IMR-90 (cell line): ENCODE measurements around the gene LMAN2. TPM values are rescaled to one million over a fixed set of nuclear protein-coding genes. Genes with fewer than 3 reads are reported as not detected.

Experiments
- ATAC-seq: fragments of 200-7000 bp; cut with Tn5 transposase; 2 replicates; pipeline ENCODE4 v1.9.1; 2020; ENCODE audit warnings: low read depth, mild to moderate bottlenecking, moderate library complexity
- BruUV-seq: library from RNA; stranded (reverse); fragments of 400-500 nt; replicated peaks from 2 replicates; lab custom pipeline; 2021; lab: Mats Ljungman, UMichigan
- CTCF ChIA-PET: fragments of 300-600 bp; formaldehyde crosslinking; extraction: SDS; loops from one replicate; lab custom pipeline; 2021; ENCODE audit warnings: antibody characterized with exemption; lab: Yijun Ruan, JAX
- POLR2A ChIA-PET: fragments of 300-600 bp; sonication (Branson Sonifier 250); formaldehyde crosslinking; loops from one replicate; lab custom pipeline; 2022; ENCODE audit warnings: antibody characterized with exemption; ENCODE audit not compliant: unreplicated experiment; lab: Charles Lee
- DNase-seq: peaks from one replicate; pipeline ENCODE4 v3.0.0; 2013
- H2AFZ ChIP-seq: replicated peaks from 2 replicates; pipeline ENCODE3; 2013; ENCODE audit warnings: low read length, mild to moderate bottlenecking; ENCODE audit not compliant: poor library complexity
- H2AK5ac ChIP-seq: 2 replicates; pipeline ENCODE4 v1.6.1; 2013; ENCODE audit warnings: low read depth, low read length, inconsistent platforms
- H2AK9ac ChIP-seq: replicated peaks from 2 replicates; pipeline ENCODE3; 2013; ENCODE audit warnings: mild to moderate bottlenecking, low read depth, low read length, moderate library complexity; ENCODE audit not compliant: poor library complexity
- H2BK120ac ChIP-seq: 2 replicates; pipeline ENCODE4 v1.6.1; 2013; ENCODE audit warnings: low read depth, low read length, inconsistent platforms
- H2BK15ac ChIP-seq: 3 replicates; pipeline ENCODE4 v1.6.1; 2013; ENCODE audit warnings: low read depth, low read length, inconsistent platforms
- H2BK20ac ChIP-seq: 2 replicates; pipeline ENCODE4 v1.6.1; 2013; ENCODE audit warnings: low read depth, mild to moderate bottlenecking, inconsistent platforms, low read length, moderate library complexity
- H2BK5ac ChIP-seq: 2 replicates; pipeline ENCODE4 v1.6.1; 2013; ENCODE audit warnings: mild to moderate bottlenecking, low read depth, low read length, inconsistent platforms; ENCODE audit not compliant: poor library complexity, severe bottlenecking
- H3K14ac ChIP-seq: replicated peaks from 2 replicates; pipeline ENCODE4 v1.6.1; 2013; ENCODE audit warnings: low read depth, low read length, inconsistent platforms
- H3K18ac ChIP-seq: 2 replicates; pipeline ENCODE4 v1.6.1; 2013; ENCODE audit warnings: low read depth, low read length, control low read depth
- H3K23ac ChIP-seq: 2 replicates; pipeline ENCODE4 v1.6.1; 2013; ENCODE audit warnings: low read depth, low read length, inconsistent platforms
- H3K27ac ChIP-seq: 2 replicates; pipeline ENCODE4 v1.5.1; 2013; ENCODE audit warnings: mild to moderate bottlenecking, control low read depth, low read length; ENCODE audit not compliant: insufficient read depth
- H3K27me3 ChIP-seq: 2 replicates; pipeline ENCODE4 v1.6.1; 2013; ENCODE audit warnings: low read length; ENCODE audit not compliant: control insufficient read depth, insufficient read depth
- H3K36me3 ChIP-seq: 2 replicates; pipeline ENCODE4 v1.6.1; 2013; ENCODE audit warnings: low read length, mixed read lengths; ENCODE audit not compliant: control insufficient read depth, insufficient read depth
- H3K4ac ChIP-seq: 2 replicates; pipeline ENCODE4 v1.6.1; 2013; ENCODE audit warnings: low read depth, low read length, inconsistent platforms
- H3K4me1 ChIP-seq: 2 replicates; pipeline ENCODE4 v1.6.1; 2013; ENCODE audit warnings: low read length, mixed read lengths; ENCODE audit not compliant: control insufficient read depth, insufficient read depth
- H3K4me2 ChIP-seq: 2 replicates; pipeline ENCODE4 v1.6.1; 2013; ENCODE audit warnings: low read depth, mild to moderate bottlenecking, control low read depth, low read length, moderate library complexity
- H3K4me3 ChIP-seq: 2 replicates; pipeline ENCODE4 v1.5.1; 2013; ENCODE audit warnings: low read depth, mild to moderate bottlenecking, control low read depth, low read length, moderate library complexity; ENCODE audit not compliant: insufficient read depth
- H3K56ac ChIP-seq: 2 replicates; pipeline ENCODE4 v1.6.1; 2013; ENCODE audit warnings: low read length, inconsistent platforms; ENCODE audit not compliant: insufficient read depth; ENCODE audit errors: extremely low read depth
- H3K79me1 ChIP-seq, 2 experiments: 2 replicates each; pipeline ENCODE4 v1.6.1; 2013; ENCODE audit warnings: low read length in 2 of 2, inconsistent platforms in 1 of 2, low read depth in 1 of 2
- H3K9ac ChIP-seq: 2 replicates; pipeline ENCODE4 v1.6.1; 2013; ENCODE audit warnings: low read depth, low read length, control low read depth
- H3K9me1 ChIP-seq: 2 replicates; pipeline ENCODE4 v1.6.1; 2013; ENCODE audit warnings: low read length, inconsistent platforms; ENCODE audit not compliant: insufficient read depth
- H3K9me3 ChIP-seq: 2 replicates; pipeline ENCODE4 v1.6.1; 2013; ENCODE audit warnings: low read length; ENCODE audit not compliant: control insufficient read depth, insufficient read depth
- H4K20me1 ChIP-seq: 2 replicates; pipeline ENCODE4 v1.6.1; 2013; ENCODE audit warnings: low read length, inconsistent platforms; ENCODE audit not compliant: insufficient read depth
- H4K5ac ChIP-seq: 2 replicates; pipeline ENCODE4 v1.6.1; 2013; ENCODE audit warnings: mild to moderate bottlenecking, low read depth, low read length, control low read depth
- H4K8ac ChIP-seq, 2 experiments: 2 replicates each; pipeline ENCODE4 v1.6.1; 2013; ENCODE audit warnings: low read depth in 2 of 2, low read length in 2 of 2, control low read depth in 1 of 2, inconsistent platforms in 1 of 2
- H4K91ac ChIP-seq: 2 replicates; pipeline ENCODE4 v1.6.1; 2013; ENCODE audit warnings: low read depth, low read length, inconsistent platforms; ENCODE audit not compliant: insufficient read depth
- CEBPB ChIP-seq: IDR thresholded peaks from 2 replicates; pipeline ENCODE4 v1.6.1; 2012; ENCODE audit warnings: low read depth, low read length, improper control_type of control experiment
- RCOR1 ChIP-seq: IDR thresholded peaks from 2 replicates; pipeline ENCODE4 v1.6.1; 2012; ENCODE audit warnings: mild to moderate bottlenecking, low read length, improper control_type of control experiment; ENCODE audit not compliant: insufficient replicate concordance
- WGBS, 2 experiments: methylation state at CpG; one replicate each; pipeline versions ENCODE4 v1.1.5 to v1.1.7; 2013; ENCODE audit warnings: missing lambda C conversion rate in 2 of 2; ENCODE audit not compliant: insufficient read length in 1 of 2; ENCODE audit errors: extremely low coverage in 2 of 2; 5-methylcytosine and 5-hydroxymethylcytosine counted together
- dilution Hi-C: fragments of 300-500 bp; cut with HindIII; formaldehyde crosslinking; loops from one replicate; pipeline ENCODE4 v1.14.3; 2018; ENCODE audit warnings: low sequenced_read_pairs; ENCODE audit not compliant: unreplicated experiment
- in situ Hi-C: fragments of 300-500 bp; cut with MboI; formaldehyde crosslinking; loops from 3 replicates; pipeline ENCODE4 v1.14.3; 2019; ENCODE audit warnings: low sequenced_read_pairs, inconsistent platforms, mixed read lengths
- intact Hi-C: fragments of 100-400 bp; cut with micrococcal nuclease; formaldehyde crosslinking; loops from 2 replicates; pipeline ENCODE4 v1.10.0; 2022
- polyA plus RNA-seq, 3 experiments: library from polyadenylated mRNA; depleted of rRNA; stranded (reverse); fragments of >200 nt; gene quantifications; 2 replicates each; pipeline ENCODE4 v1.2.3, GENCODE V29; 2012; ENCODE audit warnings: low replicate concordance in 1 of 3
- total RNA-seq: library from RNA; depleted of rRNA; stranded (reverse); fragments of >200 nt; gene quantifications from 2 replicates; pipeline ENCODE4 v1.2.3, GENCODE V29; 2012

The LMAN2 gene
- total and polyA plus RNA-seq, 2 of the 4 experiments (the other 2 are of a cell fraction) = 253 to 303 TPM

- no TSS peak for BruUV-seq
- H3K4me2 ChIP-seq = peak overlapping the region; percentile 46; the same call in 1 of the 2 replicates
- peak overlapping the region; percentile 17; the same call in 1 of the 2 replicates for H3K27ac ChIP-seq
- ChIA-PET CTCF (interaction anchor here (1.6 kb wide), 1 partner anchor 58 kb away, joined by 3 read pairs; no protein-coding TSS in a partner anchor), POLR2A (interaction anchor here (0.6 kb wide), 1 partner anchor 153 kb away, joined by 3 read pairs; no protein-coding TSS in a partner anchor)
- H3K4ac ChIP-seq = no peak overlapping the region
- peaks cover 18% of the 10 kb centered on the region for H4K20me1 ChIP-seq
- intact Hi-C loops = no loop called here
- no peaks in the 10 kb centered on the region for H3K9me3 ChIP-seq
- no peaks in the 10 kb centered on the region for H3K27me3 ChIP-seq
- 73% methylated on average over 3 of the region's 4 CpGs; no CpG with 5 or more reads in 1 of the 2 experiments for WGBS, 2 experiments
- no peak for ATAC-seq
- TF ChIP-seq CEBPB = peak; percentile 63; the same call in 1 of the 2 replicates
- TF ChIP-seq RCOR1 = no peak
- H3K4me3 ChIP-seq = no peak overlapping the region
- no peak overlapping the region; the same call in 1 of the 2 replicates for H4K5ac ChIP-seq
- no peak overlapping the region for H2AK9ac ChIP-seq
- no peak overlapping the region for H2BK20ac ChIP-seq
- no peak overlapping the region for H2AK5ac ChIP-seq
- DNase-seq = peak; percentile 38
- H3K79me1 ChIP-seq = peaks cover 51 to 63% of the 10 kb centered on the region in 2 experiments
- no peak overlapping the region for H4K8ac ChIP-seq
- H2BK5ac ChIP-seq = no peak overlapping the region
- H3K14ac ChIP-seq = no peak overlapping the region
- H2BK120ac ChIP-seq = no peak overlapping the region
- no peak overlapping the region for H3K23ac ChIP-seq
- peaks cover 9% of the 10 kb centered on the region; the same call in 1 of the 2 replicates for H3K36me3 ChIP-seq
- no peak overlapping the region for H2BK15ac ChIP-seq
- H3K18ac ChIP-seq = no peak overlapping the region
- H3K9ac ChIP-seq = no peak overlapping the region
- no peak overlapping the region for H2AFZ ChIP-seq
- in situ Hi-C loops = no loop called here
- no peak overlapping the region for H3K56ac ChIP-seq
- H4K91ac ChIP-seq = no peak overlapping the region
- peaks cover 11% of the 10 kb centered on the region; the same call in 1 of the 2 replicates for H3K9me1 ChIP-seq
- dilution Hi-C loops = no loop called here
- H3K4me1 ChIP-seq = peaks cover 24% of the 10 kb centered on the region
Observed at GRCh38 chr5:177346820-177347219, 4.6 kb downstream of the LMAN2 start.
